HL-60 (cell line): ENCODE data around the gene UTY.

Source experiments
- DNase-seq, 2 experiments: peaks; one replicate each; pipeline ENCODE4 v3.0.0-alpha.2; 2010 to 2020; ENCODE audit warnings: low read depth in 1 of 2, low spot score in 1 of 2
- H3K27ac ChIP-seq: fragments of 250-450 bp; sonication (Bioruptor Pico); replicated peaks from 2 replicates; pipeline ENCODE4 v1.5.1; 2020; ENCODE audit warnings: mild to moderate bottlenecking, moderate library complexity
- H3K27me3 ChIP-seq: fragments of 250-450 bp; sonication (Bioruptor Pico); 2 replicates; pipeline ENCODE4 v1.5.1; 2021; ENCODE audit warnings: mild to moderate bottlenecking, moderate library complexity; ENCODE audit not compliant: insufficient read depth, poor library complexity, severe bottlenecking
- H3K4me3 ChIP-seq: replicated peaks from 2 replicates; pipeline ENCODE4 v1.5.1; 2011; ENCODE audit warnings: mild to moderate bottlenecking, control low read depth, low read length; ENCODE audit not compliant: insufficient read depth
- GABPA ChIP-seq: IDR thresholded peaks from 2 replicates; pipeline ENCODE4 v1.6.1; 2012; ENCODE audit warnings: low read depth
- POLR2AphosphoS5 ChIP-seq: IDR thresholded peaks from 2 replicates; pipeline ENCODE4 v1.6.1; 2012; ENCODE audit warnings: low read depth
- SPI1 ChIP-seq: IDR thresholded peaks from 2 replicates; pipeline ENCODE4 v1.6.1; 2012; ENCODE audit warnings: low read depth, mild to moderate bottlenecking, borderline replicate concordance
- TF ChIP-seq, protein P1 (sequence below): IDR thresholded peaks from 2 replicates; pipeline ENCODE4 v1.6.1; 2012; ENCODE audit warnings: low read depth; ENCODE audit not compliant: insufficient replicate concordance
- TF ChIP-seq, protein P2 (sequence below): IDR thresholded peaks from one replicate; pipeline ENCODE4 v1.5.1; 2011; ENCODE audit warnings: low read length, control low read depth, inconsistent platforms; ENCODE audit not compliant: insufficient read depth

Gene UTY

DNA sequence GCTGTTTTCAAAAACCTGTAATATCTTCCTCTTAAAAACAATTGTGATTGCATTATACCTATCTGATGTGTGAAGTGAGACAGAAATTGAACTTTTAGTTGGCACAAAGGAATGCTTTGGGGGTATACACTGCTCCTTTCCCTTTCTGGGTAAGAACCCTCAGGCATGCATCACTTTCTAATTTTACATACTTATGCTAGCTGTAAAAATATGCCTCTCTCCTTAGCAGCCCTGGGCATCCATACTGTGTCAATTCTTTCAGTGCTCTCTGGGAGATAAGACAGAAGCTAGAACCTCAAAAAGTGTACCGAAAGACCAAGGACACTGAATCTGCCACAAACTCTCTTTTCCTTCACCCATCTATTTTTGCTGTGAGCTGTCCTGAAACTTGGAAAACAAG, 246.7 kb downstream of the UTY start:
- TF ChIP-seq, protein P1, sequence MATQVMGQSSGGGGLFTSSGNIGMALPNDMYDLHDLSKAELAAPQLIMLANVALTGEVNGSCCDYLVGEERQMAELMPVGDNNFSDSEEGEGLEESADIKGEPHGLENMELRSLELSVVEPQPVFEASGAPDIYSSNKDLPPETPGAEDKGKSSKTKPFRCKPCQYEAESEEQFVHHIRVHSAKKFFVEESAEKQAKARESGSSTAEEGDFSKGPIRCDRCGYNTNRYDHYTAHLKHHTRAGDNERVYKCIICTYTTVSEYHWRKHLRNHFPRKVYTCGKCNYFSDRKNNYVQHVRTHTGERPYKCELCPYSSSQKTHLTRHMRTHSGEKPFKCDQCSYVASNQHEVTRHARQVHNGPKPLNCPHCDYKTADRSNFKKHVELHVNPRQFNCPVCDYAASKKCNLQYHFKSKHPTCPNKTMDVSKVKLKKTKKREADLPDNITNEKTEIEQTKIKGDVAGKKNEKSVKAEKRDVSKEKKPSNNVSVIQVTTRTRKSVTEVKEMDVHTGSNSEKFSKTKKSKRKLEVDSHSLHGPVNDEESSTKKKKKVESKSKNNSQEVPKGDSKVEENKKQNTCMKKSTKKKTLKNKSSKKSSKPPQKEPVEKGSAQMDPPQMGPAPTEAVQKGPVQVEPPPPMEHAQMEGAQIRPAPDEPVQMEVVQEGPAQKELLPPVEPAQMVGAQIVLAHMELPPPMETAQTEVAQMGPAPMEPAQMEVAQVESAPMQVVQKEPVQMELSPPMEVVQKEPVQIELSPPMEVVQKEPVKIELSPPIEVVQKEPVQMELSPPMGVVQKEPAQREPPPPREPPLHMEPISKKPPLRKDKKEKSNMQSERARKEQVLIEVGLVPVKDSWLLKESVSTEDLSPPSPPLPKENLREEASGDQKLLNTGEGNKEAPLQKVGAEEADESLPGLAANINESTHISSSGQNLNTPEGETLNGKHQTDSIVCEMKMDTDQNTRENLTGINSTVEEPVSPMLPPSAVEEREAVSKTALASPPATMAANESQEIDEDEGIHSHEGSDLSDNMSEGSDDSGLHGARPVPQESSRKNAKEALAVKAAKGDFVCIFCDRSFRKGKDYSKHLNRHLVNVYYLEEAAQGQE: no peak
- no peak for TF ChIP-seq GABPA
- TF ChIP-seq POLR2AphosphoS5: no peak
- TF ChIP-seq, protein P2, sequence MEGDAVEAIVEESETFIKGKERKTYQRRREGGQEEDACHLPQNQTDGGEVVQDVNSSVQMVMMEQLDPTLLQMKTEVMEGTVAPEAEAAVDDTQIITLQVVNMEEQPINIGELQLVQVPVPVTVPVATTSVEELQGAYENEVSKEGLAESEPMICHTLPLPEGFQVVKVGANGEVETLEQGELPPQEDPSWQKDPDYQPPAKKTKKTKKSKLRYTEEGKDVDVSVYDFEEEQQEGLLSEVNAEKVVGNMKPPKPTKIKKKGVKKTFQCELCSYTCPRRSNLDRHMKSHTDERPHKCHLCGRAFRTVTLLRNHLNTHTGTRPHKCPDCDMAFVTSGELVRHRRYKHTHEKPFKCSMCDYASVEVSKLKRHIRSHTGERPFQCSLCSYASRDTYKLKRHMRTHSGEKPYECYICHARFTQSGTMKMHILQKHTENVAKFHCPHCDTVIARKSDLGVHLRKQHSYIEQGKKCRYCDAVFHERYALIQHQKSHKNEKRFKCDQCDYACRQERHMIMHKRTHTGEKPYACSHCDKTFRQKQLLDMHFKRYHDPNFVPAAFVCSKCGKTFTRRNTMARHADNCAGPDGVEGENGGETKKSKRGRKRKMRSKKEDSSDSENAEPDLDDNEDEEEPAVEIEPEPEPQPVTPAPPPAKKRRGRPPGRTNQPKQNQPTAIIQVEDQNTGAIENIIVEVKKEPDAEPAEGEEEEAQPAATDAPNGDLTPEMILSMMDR: no peak
- TF ChIP-seq SPI1: no peak
- Histone ChIP-seq H3K4me3 (no peak overlapping the region), H3K27me3 (no peaks in the 10 kb centered on the region)

GRCh38 chrY:13227354-13227953, 252.4 kb downstream of the UTY start:
- TF ChIP-seq POLR2AphosphoS5 (no peak), SPI1 (no peak), GABPA (no peak)
- TF ChIP-seq, protein P1: no peak
- TF ChIP-seq, protein P2: no peak
- H3K27ac ChIP-seq: no peak overlapping the region
- no peak for DNase-seq
- no peak overlapping the region for H3K4me3 ChIP-seq
- no peaks in the 10 kb centered on the region for H3K27me3 ChIP-seq

More for the DNA sequence above, 246.7 kb downstream of the UTY start:
- no peak overlapping the region for H3K27ac ChIP-seq
- no peak for DNase-seq

DNA sequence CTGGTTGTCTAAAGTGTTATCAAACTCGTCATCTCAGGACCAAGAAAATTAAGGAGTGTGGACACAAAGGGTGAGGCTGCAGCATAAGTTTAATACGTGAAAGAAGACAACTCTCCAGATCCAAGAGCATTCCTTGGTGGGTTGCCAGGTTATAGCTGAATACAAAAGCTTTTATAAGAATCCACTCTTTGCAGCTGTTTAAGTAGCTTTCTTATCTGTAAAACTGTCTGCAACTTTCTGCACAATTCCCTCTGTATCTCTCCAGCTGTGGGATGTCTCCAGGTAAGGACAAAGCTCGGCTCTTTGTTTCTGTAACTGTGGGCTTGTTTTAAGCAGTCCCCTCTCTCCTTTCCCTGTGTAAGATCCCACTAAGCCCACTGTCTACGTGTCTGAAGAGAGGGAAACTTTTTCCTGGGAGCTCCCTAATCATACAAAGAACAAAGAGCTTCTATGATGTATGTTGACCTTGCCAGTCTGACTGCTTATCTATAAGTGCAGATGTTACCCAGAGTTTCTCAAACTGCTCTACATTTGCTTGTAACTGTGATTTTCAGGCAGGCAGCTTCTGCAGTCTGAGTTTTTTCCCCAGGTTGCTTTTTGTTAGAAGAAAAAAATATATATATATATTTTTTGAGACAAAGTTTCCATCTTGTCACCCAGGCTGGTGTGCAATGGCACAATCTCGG, 268.7 kb downstream of the UTY start:
- DNase-seq: no peak

More for the DNA sequence above, 268.7 kb downstream of the UTY start:
- Histone ChIP-seq H3K27ac (no peak overlapping the region), H3K4me3 (no peak overlapping the region), H3K27me3 (no peaks in the 10 kb centered on the region)
- TF ChIP-seq GABPA (no peak), POLR2AphosphoS5 (no peak), SPI1 (no peak)
- TF ChIP-seq, protein P2: no peak
- TF ChIP-seq, protein P1: no peak
